Measurements from ENCODE around the gene ST3GAL4.
"Not testable (repeated sequence)": the region's sequence is repeated elsewhere in the genome, so short reads cannot be mapped to it uniquely, and the experiment has no call there.

ST3GAL4 gene, protein sequence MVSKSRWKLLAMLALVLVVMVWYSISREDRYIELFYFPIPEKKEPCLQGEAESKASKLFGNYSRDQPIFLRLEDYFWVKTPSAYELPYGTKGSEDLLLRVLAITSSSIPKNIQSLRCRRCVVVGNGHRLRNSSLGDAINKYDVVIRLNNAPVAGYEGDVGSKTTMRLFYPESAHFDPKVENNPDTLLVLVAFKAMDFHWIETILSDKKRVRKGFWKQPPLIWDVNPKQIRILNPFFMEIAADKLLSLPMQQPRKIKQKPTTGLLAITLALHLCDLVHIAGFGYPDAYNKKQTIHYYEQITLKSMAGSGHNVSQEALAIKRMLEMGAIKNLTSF

DNA sequence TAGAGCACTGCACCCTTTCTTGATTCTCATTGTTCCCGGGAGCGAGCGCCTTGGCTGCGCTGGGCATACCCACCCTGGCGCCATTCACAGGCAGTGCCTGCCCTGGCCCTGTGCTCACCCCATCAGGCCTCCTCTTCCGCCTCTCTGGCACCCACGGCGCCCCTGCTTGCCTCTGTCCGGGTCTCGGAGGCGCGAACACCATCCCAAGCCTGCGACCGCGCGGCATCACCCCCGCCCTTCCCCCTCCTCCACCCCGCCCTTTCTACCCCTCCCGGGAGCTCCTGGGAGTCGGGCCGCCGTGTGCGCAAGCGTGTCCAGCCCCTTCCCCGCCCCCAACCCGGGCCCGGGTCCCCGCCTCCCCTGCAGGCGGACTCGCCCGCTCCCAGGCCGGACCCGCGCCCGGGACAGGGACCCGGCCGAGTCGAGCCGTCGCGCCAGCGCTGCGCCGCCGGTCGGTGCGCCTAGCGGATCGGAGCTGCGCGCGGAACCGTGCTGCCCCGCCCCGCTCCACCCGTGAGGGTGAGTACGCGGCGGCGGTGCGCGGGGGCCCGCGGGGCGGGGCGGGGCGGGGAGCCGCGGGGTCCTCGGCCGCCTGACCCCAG is at the start of gene ST3GAL4:
TSS of gene ST3GAL4 (plus strand) at position 363 of the 602 bp plus-strand sequence. CDS start 50,470 bp downstream, outside the sequence.
- no peak for DNase-seq

DNA sequence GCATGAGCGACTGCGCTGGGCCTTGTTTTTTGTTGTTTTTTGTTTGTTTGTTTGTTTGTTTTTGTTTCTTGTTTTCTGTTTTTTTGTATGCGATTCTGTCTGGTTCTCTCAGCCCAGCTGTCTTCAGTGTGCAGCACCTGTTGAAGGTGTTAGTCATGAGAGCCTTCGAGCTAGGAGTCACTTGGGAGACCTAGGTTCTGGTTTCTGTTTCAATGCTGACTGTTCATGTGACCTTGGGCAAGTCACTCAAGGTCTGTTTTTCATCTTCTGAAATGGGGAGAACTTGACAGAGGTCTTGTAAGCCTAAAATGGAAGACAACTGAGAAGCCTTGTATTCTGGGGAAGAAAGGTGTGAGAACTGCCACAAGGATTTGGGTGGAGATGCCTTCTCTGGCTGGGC is 49.8 kb upstream of the ST3GAL4 start:
- DNase-seq, result no peak

DNA sequence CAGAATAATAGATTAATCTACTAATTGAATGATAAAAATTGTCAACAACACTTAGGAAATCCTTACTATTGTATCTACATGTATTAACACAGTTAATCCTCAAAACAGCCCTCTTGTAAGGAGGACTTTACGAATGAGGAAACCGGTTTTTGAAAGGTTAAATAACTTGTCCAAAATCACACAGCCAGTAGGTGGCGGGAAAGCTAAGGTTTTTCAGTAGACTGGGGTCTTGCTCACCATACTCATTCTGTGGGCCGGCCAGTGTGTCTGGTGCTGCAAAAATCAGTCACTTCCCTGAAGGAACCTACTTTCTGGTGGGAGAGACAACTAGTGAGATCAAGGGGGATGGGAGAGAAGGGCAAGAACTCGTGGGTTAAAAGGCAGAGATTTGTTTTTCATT is 47.8 kb upstream of the ST3GAL4 start:
- no peak for DNase-seq

DNA sequence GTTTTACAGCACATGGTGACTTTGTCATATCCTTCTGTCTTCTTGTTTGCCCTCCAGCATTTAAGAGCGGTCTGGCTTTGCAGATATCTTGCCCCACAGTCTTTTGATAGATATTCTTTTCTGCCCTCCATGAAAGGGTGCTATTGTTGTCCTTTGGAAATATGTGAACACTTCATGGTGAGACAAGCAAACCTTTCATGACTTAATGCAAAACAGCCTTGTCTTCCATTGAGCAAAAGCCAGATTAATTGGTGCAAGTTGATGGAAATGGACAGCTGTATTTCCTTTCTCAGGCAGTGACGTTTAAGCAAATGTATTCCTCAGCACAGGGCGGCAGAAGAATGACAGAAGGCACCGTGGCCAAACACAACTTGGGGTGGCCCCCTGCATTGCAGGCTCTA is 47.2 kb upstream of the ST3GAL4 start:
- DNase-seq, result no peak

DNA sequence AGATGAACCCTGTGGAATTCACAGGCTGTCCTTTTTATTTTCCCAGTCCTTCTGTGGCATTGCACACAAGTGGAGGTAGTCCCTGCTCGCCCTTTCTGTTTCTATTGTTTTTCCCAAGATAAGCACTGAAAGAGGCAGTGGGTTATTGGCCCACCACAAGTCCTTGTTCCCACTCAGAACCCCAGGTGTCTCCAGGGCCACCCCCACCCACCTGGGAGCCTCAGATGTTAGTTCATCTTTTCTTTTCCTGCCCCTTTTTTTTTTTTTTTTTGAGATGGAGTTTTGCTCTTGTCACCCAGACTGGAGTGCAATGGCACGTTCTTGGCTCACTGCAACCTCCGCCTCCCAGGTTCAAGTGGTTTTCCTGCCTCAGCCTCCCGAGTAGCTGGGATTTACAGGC is 46.7 kb upstream of the ST3GAL4 start:
- not testable (repeated sequence) for DNase-seq

DNA sequence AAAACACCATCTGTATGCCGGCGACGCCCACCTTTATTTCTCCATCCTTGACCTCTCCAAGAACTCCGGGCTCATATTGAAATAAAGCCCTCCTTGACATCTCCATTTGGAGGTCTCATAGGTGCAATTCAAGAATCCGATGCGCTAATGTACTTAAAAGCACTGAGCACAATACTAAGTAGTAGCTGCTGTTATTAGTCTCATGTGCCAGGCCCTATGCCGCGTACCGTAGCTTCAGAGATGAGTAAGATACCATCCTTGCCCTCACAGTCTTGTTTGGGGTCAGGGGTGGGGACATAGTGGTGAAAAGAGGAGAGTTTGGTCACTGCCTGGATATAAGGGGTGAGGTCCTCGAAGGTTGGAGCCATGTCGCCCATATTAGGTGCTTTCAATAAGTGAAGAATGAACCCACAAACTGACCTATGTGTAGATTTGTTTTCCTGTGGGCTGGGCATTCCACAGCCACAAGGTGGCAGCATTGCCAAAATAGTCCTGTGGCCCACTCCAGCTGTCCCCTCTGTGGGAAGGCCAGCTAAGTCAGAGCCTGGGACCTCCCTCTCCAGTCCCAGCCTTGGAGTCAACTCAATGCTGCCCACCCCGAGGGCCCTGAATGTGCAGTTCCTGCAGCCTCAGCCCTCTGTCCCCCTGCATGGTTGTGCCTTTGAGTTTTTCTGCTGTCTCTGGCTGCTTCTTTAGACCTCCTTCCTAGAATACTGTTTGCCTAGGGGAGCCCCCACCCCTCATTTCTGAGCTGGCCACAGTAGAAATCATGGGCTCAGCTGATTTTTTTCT is 45.1 kb upstream of the ST3GAL4 start:
- DNase-seq, result no peak

DNA sequence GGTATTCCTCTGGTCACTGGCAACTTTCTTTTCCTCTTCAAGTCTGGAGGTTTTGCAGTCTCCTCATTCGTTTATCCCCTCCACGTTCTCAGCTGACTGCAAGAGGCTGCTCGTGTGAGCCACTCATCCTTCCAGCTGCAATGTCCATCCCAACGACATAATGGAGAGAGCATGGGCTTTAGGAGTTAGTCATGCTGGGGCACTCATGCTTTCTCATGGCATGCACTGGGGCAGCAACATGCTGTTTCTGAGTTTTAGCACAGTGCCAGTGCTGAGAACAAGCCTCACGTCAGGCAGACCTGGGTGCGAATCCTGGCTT is 44.5 kb upstream of the ST3GAL4 start:
- DNase-seq, result no peak

DNA sequence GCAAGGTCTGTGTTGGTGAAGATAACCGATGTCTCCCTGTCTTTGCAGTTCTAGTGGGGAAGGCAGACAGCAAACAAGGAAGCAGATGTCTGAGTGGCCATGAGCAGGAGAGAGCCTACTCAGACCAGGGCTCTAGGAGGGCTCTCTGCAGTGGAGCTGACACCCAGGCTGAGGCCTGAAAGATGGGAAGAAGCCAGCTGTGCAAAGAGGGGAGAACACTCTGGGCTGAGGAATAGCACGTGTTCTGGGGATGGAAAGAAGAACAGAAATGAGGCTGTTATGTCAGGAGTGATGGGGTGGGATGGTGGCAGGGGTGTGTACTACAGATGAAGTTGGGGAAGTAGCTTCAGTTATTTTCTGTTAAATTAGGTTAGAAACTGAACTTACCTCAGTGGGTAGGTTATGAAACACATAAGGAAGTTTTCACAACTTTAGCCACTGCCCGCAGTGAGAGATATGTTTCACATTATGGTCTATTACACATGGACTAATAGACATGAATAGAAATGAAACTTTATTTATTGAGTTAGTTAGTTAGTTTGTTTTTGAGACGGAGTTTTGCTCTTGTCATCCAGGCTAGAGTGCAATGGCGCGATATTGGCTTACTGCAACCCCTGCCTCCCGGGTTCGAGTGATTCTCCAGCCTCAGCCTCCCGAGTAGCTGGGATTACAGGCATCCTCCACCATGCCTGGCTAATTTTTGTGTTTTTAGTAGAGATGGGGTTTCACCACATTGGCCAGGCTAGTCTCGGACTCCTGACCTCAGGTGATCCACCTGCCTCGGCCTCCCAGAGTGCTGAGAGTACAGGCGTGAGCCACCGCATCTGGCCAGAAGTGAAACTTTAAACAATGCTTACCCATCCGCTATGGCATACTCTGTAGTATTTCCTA is 43.8 kb upstream of the ST3GAL4 start:
- no peak for DNase-seq

DNA sequence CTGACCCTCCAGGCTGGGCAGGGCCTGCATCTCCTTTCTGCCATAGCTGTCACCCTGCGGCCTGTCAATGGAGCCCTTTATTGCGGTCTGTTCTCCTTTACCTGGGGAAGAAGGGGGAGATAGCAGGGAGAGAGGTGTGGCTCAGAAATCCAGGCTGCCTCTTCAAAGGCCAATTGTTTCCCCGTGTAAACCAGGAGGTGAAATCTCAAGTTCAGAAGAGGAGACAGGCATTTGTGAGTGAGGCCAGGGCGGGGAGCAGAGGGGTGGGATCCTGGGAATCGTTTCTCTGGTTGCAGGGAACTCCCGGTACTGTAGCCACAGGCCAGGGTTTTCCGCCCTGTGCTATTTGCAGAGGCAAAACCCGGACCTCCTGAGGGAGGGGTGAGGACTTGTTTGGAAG is 42.5 kb upstream of the ST3GAL4 start:
- no peak for DNase-seq

DNA sequence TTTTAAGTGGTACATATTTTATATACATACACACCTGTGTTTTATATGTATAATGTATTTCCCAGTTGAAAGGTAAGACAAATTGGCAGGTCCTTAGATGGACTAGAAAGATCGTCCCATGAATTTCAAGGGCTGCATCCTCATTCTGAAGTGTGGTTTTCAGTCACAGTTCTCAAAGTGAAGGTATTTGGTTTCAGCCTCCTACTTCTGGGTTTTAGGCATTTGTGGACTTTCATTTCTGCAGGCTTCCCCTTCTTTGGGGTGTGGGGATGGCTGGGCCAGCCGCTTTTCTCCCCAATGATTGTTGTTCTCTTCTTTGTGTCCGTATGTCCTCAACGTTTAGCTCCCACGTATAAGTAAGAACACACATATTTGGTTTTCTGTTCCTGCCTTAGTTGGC is 41.7 kb upstream of the ST3GAL4 start:
- DNase-seq, result no peak

DNA sequence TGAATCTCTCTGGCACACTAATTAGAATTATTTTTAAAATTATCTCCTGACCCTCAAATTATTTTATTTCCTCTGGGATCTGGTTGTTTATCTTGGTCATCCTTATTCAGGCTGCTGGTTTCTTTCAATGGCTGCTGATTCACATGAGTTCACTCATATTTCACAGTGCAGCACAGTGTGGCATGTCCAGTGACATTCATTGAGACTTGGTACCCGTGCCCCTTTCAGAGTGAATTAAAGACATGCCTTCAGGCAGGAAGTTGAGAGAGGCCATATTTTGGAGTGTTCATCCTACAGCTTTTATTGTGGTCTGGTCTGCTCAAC is 38.1 kb upstream of the ST3GAL4 start:
- DNase-seq, result no peak

DNA sequence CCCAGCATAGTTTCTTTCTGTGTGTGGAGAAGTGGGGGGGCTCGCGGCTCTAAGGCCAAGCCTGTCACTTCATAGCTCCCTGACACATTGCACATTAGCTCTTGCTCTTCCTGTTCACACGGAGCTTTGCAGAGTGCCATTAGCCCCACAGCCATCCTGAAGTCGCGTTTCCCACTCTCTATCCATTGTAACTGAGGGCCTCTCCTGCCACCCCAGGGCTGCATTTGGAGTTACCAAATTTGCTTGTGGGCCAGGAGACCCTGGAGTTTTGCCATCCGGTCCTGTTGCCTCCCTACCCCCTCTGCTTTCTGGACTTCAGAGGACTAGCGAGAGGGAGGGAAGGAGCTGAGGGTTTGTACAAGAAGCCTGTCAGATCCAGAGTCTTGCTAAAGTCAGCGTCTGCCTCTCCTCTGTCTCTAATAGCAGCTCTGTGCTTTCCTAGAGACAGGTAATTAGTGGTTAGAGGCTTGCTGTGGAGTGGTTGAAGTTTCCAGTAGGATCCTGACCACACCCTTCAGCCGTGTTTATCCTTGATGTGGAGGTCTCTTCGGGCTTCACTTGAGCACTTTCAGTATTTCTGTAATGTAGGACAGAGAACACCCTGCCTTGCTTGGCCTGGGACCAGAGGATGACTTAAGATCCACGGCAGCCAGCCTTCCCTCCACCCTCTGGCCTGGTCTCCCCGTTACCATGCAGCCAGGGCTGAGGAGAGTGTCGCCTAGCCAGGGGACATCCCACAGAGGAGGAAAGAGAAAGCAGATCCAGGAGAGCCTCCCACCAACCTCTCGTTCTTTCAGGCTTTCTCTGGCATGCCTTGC is 37.5 kb upstream of the ST3GAL4 start:
- no peak for DNase-seq

DNA sequence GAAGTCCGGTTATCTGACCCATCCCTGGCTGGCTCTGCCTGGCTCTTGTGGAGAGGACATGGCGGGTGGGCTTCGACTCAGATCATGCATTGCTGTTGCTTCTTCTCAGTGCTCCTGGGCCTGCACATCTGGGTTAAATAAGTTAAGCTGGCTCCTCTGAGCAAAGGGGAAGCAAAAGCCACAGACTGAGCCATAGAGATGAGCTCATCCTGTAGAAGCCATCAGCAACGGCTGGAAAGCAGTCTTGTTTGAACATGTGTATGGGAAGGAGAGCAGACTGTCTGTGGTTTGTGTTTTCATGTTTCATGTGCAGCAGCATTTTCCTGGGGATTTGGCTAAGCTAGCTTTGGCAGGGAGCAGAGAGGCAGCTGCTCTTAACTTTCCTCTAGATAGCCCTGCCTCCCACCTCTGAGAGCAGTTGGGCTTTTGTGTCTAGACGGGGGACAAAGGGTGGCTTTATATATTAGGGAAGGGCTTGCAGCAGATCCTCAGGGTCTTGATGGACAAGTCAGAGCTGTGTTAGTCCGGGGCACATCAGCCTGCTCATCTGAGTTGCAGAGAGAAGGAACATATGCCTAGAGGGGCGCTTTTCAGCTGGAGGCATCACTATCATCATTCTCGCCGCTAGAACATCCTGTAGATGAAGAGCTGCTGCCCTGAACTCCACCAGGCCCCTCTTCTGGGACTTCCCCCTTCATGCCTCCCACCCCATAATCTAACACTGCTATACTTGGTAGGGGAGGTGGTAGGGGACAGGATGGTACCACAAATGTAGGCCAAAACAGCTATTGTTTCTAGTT is 36.7 kb upstream of the ST3GAL4 start:
- DNase-seq, result no peak

DNA sequence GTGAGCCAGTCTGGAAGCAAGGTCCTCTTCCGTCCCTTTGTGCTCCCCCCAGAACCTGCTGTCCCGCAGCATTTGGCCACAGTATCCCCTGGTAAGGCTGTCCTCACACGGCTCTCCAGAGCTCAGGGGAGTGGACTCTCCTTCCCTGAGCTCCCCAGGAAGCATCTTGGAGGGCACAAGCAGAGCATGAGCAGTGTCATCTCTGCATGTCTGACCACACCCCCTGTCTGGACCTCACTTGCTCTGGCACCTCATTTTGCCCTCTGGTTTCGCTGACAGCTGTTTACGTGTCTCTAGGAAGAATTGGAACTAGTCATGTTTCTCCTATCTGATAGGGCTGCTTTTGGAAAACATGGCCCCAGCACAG is 36.1 kb upstream of the ST3GAL4 start:
- no peak for DNase-seq

DNA sequence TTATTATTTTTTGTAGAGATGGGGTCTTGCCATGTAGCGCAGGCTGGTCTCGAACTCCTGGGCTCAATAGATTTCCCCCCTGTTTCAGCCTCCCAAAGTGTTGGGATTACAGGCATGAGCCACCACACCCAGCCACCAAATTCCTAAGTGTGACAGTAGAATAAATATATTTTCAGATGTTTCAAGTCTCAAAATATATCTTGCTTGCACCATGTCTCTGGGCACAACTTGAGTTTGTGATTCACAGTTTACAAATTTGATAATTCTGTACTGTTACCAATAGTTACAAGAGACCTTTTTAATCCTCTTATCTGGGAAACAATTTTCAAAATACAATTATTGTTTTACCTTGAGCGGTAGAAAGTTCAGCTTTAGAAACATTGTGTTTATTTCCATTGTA is 32.5 kb upstream of the ST3GAL4 start:
- no peak for DNase-seq

DNA sequence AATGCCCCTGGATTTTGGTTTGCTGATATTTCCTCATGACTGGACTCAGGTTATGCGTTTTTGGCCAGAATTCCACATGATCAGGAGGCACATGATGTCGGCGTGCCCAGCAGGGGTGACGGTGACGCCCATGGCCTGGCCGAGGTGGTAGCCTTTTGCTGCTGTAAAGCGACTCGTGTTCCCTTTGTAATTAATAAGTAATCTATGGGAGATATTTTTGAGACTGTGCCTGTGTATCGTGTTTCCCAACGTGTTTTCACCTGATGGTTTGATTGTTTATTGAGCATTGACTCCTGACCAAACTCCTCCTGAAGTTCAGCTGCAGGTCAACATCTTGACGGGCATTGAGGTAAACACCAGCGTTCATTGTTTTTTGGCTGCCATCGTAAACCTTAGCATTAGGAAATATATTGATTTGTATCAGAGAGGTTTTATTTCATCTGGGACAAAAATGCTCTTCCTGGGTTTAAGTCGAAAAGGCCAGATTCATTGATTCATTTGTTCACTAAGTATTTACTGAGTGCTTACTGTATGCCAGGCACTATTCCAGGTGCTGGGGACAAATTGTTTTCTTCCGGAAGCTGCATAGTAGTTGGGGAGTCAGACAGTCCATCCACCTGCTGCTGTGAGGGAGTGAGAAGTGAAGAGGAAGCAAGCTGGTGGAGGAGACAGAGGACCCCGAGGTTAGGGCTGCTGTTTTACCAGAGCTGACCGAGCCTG is 28.0 kb upstream of the ST3GAL4 start:
- no peak for DNase-seq

DNA sequence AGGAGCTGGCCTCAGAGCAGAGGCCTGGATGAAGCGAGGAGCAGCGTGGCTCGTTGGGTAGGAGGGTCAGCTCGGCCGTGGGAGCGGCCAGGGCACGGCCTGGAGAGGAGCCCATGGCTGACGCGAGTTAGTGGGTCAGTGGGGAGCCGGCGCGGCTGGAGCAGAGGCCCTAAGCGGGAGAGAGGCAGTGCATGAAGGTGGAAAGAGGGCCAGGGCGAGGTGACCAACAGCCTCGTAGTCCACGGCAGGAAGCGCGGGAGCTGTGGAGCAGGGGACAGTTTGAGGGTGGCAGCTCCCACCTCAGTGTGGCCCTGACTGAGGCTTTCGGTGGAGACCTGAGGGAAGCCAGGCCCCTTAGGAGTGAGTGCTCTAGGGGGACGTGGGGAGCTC is 27.5 kb upstream of the ST3GAL4 start:
- no peak for DNase-seq

DNA sequence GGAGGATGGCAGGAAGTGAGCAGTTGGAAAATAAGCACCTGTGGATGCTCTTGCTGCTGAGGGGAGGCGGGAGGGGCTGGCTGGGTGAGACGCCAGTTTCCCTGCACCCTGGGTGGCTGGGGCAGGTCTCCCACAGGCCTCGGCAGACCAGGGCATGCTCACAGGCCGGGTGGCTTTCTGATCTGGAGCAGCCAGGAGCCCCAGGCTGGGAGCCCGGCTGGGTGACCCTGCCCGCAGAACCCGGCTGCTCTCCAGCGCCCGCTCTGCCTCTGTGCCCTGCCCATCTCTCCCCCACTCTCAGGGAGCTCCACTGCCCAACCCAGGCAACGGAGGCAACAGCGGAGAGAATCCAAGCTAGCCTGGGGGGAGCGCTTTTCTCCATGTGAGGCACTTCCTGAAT is 27.0 kb upstream of the ST3GAL4 start:
- DNase-seq, result no peak

DNA sequence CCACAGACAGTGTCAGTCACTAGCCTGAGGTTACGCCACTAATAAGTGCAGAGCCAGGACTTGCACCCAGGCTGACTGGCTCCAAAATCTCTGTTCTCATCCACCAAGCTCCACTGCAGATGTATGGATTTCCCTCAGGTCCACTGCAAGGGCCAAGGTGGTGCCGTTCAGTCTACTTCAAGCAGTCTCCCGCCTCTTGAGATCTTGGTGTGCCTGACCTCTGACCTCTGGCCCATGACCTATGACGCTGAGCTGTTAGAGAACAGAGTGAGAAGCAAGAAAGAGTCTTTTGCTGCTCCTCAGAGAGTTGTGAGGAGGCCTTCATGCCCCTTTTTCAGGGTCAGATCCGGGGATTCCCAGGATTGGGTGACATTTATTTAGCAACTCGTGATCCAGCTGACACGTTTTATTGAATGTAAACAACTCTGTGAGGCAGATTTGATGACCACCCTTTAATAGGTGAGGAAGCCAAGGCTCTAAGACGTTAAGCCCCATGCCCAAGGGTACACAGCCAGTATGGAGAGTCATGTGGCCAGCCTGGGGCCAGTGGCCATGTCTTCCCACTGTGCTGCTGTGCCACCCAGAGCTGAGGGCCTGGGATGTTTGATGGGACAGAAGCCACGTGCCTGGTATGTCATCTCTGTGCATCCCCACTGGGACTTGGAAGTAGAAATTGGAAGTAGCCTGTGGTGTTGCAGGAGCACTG is 26.4 kb upstream of the ST3GAL4 start:
- DNase-seq, result no peak

DNA sequence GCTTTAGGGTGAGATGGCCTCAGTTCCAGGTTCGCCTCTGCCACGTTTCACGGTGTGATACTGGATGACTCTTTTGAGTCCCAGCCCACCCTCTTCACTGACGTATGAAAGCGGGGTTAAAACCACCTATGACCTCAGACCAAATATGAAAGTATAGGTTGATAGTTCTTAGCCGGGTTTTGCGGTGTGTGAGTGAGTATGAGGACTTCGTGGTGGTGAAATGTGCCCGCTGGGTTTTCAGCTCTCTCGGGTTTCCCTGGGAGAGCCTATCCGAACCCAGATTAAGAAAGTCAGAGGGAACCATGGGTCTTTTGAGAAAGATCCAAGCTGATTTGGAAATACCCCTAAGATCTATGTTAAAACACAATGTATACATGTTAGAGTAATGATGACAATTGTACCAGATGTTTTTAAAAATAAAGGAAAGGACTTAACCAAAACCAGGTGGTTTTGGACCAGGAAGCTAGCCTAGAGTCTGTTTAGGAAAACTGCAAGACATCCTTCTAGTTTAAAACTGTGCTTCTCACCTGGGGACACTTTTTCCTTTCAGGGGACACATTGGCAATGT is 25.8 kb upstream of the ST3GAL4 start:
- no peak for DNase-seq

All from SHP77 treated with DMSO at 0.1 percent for 48 hours (cell line).